AG04450 (cell line): ENCODE data around the gene BMAL2. TPM values are rescaled to one million over a fixed set of nuclear protein-coding genes. Genes with fewer than 3 reads are reported as not detected.

Experiments used
- CTCF ChIA-PET: fragments of 300-600, 350-600 bp; formaldehyde crosslinking; extraction: SDS; loops from one replicate; lab custom pipeline; 2022; ENCODE audit warnings: antibody characterized with exemption, inconsistent platforms; lab: Charles Lee
- POLR2A ChIA-PET: fragments of 350-600 bp; formaldehyde crosslinking; extraction: SDS; loops from one replicate; lab custom pipeline; 2021; ENCODE audit warnings: antibody characterized with exemption, inconsistent platforms; lab: Yijun Ruan, JAX
- DNase-seq: peaks from one replicate; pipeline ENCODE4 v3.0.0-alpha.2; 2011; ENCODE audit warnings: low read depth, low spot score
- H3K27ac ChIP-seq: one replicate; pipeline ENCODE4 v1.5.1; 2012; ENCODE audit warnings: low read depth, low read length, control low read depth
- H3K27me3 ChIP-seq: one replicate; pipeline ENCODE4 v1.6.0; 2012; ENCODE audit warnings: low read length; ENCODE audit not compliant: control insufficient read depth, insufficient read depth
- H3K4me3 ChIP-seq: 2 replicates; pipeline ENCODE4 v1.5.1; 2011; ENCODE audit warnings: mild to moderate bottlenecking, low read depth, low read length, control low read depth
- H3K9me3 ChIP-seq: 2 replicates; pipeline ENCODE4 v1.5.1; 2012; ENCODE audit warnings: low read length; ENCODE audit not compliant: control insufficient read depth, insufficient read depth
- CTCF ChIP-seq: IDR thresholded peaks from 2 replicates; pipeline ENCODE4 v1.5.1; 2011; ENCODE audit warnings: low read depth, low read length, control low read depth, inconsistent platforms
- polyA plus RNA-seq: library from polyadenylated mRNA; depleted of rRNA; stranded (reverse); fragments of >200 nt; gene quantifications from 2 replicates; pipeline ENCODE4 v1.2.3, GENCODE V29; 2011

BMAL2 gene
- polyA plus RNA-seq, 1 experiment = 28.8 TPM

DNA sequence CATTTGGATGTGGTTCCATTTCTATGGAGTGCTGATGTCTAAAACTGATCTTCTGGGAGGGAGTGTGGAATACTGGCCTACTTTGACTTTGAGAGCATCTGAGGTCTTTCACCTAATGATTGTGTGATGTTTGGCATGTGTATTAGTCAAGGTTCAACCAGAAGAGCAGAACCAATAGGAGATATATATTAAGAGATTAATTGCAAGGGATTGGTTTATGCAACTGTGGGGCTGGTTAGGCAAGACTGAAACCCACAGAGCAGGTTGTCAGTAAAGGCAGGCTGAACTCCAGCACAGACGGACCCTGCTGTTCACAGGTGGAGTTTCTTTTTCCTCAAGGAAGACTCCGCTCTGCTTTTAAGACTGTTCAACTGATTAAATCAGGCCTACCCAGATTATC lies 11.6 kb downstream of the BMAL2 start:
- Histone ChIP-seq H3K27ac (peak overlapping the region; percentile 90), H3K4me3 (no peak overlapping the region), H3K9me3 (no peaks in the 10 kb centered on the region), H3K27me3 (no peaks in the 10 kb centered on the region)
- ChIA-PET CTCF (interaction anchor here (0.9 kb wide), 1 partner anchor 45 kb away, joined by 3 read pairs; no protein-coding TSS in a partner anchor), POLR2A (interaction anchor here (0.6 to 1.0 kb wide), 2 partner anchors 13 to 17 kb away, joined by 3 read pairs; no protein-coding TSS in a partner anchor)
- DNase-seq = no peak
- no peak for TF ChIP-seq CTCF

DNA sequence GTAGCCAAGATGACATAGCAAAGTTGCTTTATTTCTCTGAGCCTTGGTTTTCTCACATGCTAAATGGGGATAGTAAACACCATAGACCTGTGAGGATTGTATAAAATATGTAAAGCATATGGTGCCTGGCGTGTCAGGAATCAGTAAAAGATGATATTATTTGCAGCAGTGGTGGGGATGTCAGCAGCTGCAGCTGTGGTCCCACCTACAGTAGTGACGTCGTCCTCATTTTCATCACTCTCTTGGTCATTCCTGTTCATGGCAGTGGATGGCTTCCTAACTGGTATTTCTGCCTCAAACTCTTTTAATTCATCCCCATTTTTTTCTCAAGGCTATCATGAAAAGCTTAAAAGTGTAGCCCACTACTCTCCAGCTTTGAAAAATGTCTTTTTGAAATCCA lies 12.1 kb downstream of the BMAL2 start:
- DNase-seq = no peak
- TF ChIP-seq CTCF = no peak
- Histone ChIP-seq H3K27ac (no peak overlapping the region), H3K4me3 (no peak overlapping the region), H3K9me3 (no peaks in the 10 kb centered on the region), H3K27me3 (no peaks in the 10 kb centered on the region)
- ChIA-PET POLR2A (interaction anchor here (0.9 kb wide), 1 partner anchor 11 kb away, joined by 3 read pairs; no protein-coding TSS in a partner anchor), CTCF (no interaction called here)

DNA sequence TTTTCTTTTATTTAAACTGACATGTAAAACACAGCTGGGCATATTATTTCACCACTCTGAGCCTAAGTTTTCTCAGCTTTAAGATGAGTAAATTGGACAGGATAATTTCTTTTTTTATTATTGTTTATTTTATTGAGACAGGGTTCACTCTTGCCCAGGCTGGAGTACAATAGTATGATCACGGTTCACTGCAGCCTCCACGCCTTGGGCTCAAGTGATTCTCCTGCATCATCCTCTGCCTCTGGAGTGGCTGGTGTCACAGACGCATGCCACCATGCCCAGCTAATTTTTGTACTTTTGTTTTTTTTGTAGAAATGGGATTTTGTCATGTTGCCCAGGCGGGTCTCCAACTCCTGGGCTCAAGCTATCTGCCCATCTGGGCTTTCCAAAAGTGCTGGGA lies 12.7 kb downstream of the BMAL2 start:
- TF ChIP-seq CTCF = no peak
- Histone ChIP-seq H3K27me3 (no peaks in the 10 kb centered on the region), H3K27ac (no peak overlapping the region), H3K4me3 (no peak overlapping the region), H3K9me3 (no peaks in the 10 kb centered on the region)
- CTCF ChIA-PET = no interaction called here
- POLR2A ChIA-PET = interaction anchor here (0.9 kb wide), 1 partner anchor 11 kb away, joined by 3 read pairs; no protein-coding TSS in a partner anchor
- DNase-seq = no peak

- ChIA-PET CTCF (interaction anchor here (0.6 to 1.2 kb wide), 3 partner anchors 37 to 515 kb away, joined by 3 to 4 read pairs (median 4); partner anchors contain the start of gene ITPR2), POLR2A (no interaction called here)
- H3K9me3 ChIP-seq = no peaks in the 10 kb centered on the region
- TF ChIP-seq CTCF = no peak
- no peaks in the 10 kb centered on the region for H3K27me3 ChIP-seq
- H3K4me3 ChIP-seq = no peak overlapping the region
- DNase-seq = no peak
- no peak overlapping the region for H3K27ac ChIP-seq
These were observed 15.1 kb downstream of the BMAL2 start for GRCh38 chr12:27347779-27348178.

GRCh38 chr12:27351476-27351875 lies 18.8 kb downstream of the BMAL2 start:
- H3K4me3 ChIP-seq = no peak overlapping the region
- H3K27me3 ChIP-seq = no peaks in the 10 kb centered on the region
- H3K27ac ChIP-seq = no peak overlapping the region
- ChIA-PET POLR2A (no interaction called here), CTCF (no interaction called here)
- H3K9me3 ChIP-seq = no peaks in the 10 kb centered on the region
- TF ChIP-seq CTCF = no peak
- no peak for DNase-seq
